Raji (cell line): ENCODE measurements around the gene CD101.

Experiments
- POLR2A ChIP-seq: IDR thresholded peaks from 2 replicates; pipeline ENCODE4 v1.6.1; 2011; ENCODE audit warnings: low read depth, low read length, control low read depth; ENCODE audit not compliant: insufficient read depth

Gene CD101

GRCh38 chr1:117001254-117001927 is at the start of gene CD101:
Gene CD101, plus strand, starts transcription at chr1:117001760. Its CDS starts 58 bp downstream, at chr1:117001818.
- no peak for TF ChIP-seq POLR2A

- TF ChIP-seq POLR2A, result no peak
These were observed 48.8 kb upstream of the CD101 start for GRCh38 chr1:116952738-116953275.

GRCh38 chr1:116954440-116954839 is 47.1 kb upstream of the CD101 start:
- TF ChIP-seq POLR2A, result no peak

- no peak for TF ChIP-seq POLR2A
These were observed 45.2 kb upstream of the CD101 start for GRCh38 chr1:116956378-116956777.

GRCh38 chr1:116957646-116958045 is 43.9 kb upstream of the CD101 start:
- no peak for TF ChIP-seq POLR2A

GRCh38 chr1:116958110-116958509 is 43.5 kb upstream of the CD101 start:
- TF ChIP-seq POLR2A, result no peak

- TF ChIP-seq POLR2A, result no peak
These were observed 42.6 kb upstream of the CD101 start for GRCh38 chr1:116958977-116959376.

- no peak for TF ChIP-seq POLR2A
These were observed 40.0 kb upstream of the CD101 start for GRCh38 chr1:116961606-116962005.

GRCh38 chr1:116962987-116963639 is 38.4 kb upstream of the CD101 start:
- no peak for TF ChIP-seq POLR2A

- TF ChIP-seq POLR2A, result no peak
These were observed 34.8 kb upstream of the CD101 start for GRCh38 chr1:116966791-116967190.

- TF ChIP-seq POLR2A, result no peak
These were observed 32.8 kb upstream of the CD101 start for GRCh38 chr1:116968724-116969123.

GRCh38 chr1:116971258-116971860 is 30.2 kb upstream of the CD101 start:
- no peak for TF ChIP-seq POLR2A

GRCh38 chr1:116971965-116972673 is 29.4 kb upstream of the CD101 start:
- TF ChIP-seq POLR2A, result no peak

- no peak for TF ChIP-seq POLR2A
These were observed 28.9 kb upstream of the CD101 start for GRCh38 chr1:116972674-116973030.

- no peak for TF ChIP-seq POLR2A
These were observed 20.0 kb upstream of the CD101 start for GRCh38 chr1:116981521-116982037.

GRCh38 chr1:116982319-116983004 is 19.1 kb upstream of the CD101 start:
- TF ChIP-seq POLR2A, result no peak
